SU-DHL-6 (cell line): ENCODE data around the gene MTLN.
"Not testable (repeated sequence)": the region's sequence is repeated elsewhere in the genome, so short reads cannot be mapped to it uniquely, and the experiment has no call there.

ENCODE experiments used
- EZH2phosphoT487 ChIP-seq: fragments of 200-600 bp; sonication (generic), shearing (Covaris generic); conservative IDR thresholded peaks from 2 replicates; pipeline ENCODE4 v1.6.1; 2018; ENCODE audit warnings: mild to moderate bottlenecking, antibody characterized with exemption, low read length, moderate library complexity, mixed read lengths
- TF ChIP-seq, protein P1 (sequence below): fragments of 200-600 bp; sonication (generic); IDR thresholded peaks from one replicate; pipeline ENCODE4 v1.5.1; 2017; ENCODE audit warnings: antibody characterized with exemption, mild to moderate bottlenecking, low read length, moderate library complexity; ENCODE audit not compliant: insufficient read depth, poor library complexity, severe bottlenecking

DNA sequence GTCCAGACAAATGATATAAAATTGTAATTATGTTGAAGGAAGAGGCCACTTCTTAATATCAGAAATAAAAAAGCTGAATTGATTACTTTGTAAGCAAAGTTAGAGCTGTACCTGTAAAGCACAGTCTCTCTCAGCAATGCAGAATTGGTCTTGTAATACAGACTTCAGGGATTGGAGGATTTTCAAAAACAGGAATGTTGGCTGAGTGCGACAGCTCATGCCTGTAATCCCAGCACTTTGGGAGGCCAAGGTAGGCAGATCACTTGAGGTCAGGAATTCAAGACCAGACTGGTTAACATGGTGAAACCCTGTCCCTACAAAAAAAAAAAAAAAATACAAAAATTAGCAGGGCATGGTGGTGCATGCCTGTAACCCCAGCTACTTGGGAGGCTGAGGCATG, 10.3 kb upstream of the MTLN start:
- TF ChIP-seq, protein P1, sequence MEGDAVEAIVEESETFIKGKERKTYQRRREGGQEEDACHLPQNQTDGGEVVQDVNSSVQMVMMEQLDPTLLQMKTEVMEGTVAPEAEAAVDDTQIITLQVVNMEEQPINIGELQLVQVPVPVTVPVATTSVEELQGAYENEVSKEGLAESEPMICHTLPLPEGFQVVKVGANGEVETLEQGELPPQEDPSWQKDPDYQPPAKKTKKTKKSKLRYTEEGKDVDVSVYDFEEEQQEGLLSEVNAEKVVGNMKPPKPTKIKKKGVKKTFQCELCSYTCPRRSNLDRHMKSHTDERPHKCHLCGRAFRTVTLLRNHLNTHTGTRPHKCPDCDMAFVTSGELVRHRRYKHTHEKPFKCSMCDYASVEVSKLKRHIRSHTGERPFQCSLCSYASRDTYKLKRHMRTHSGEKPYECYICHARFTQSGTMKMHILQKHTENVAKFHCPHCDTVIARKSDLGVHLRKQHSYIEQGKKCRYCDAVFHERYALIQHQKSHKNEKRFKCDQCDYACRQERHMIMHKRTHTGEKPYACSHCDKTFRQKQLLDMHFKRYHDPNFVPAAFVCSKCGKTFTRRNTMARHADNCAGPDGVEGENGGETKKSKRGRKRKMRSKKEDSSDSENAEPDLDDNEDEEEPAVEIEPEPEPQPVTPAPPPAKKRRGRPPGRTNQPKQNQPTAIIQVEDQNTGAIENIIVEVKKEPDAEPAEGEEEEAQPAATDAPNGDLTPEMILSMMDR = not testable (repeated sequence)
- not testable (repeated sequence) for TF ChIP-seq EZH2phosphoT487
